Thyroid gland (tissue), 4 donors: ENCODE measurements around the gene DPP10.

Experiments
- POLR2A ChIP-seq, 2 donors: fragments of 450-650 bp; IDR thresholded peaks; one replicate each; pipeline ENCODE4 v1.6.1; 2017; ENCODE audit warnings: antibody characterized with exemption in 2 of 2, mild to moderate bottlenecking in 2 of 2, moderate library complexity in 1 of 2
- TF ChIP-seq, protein P1 (sequence below), 6 experiments: fragments of 200-600 bp in 3 of 6; fragments of 450-650 bp in 3 of 6; sonication (generic) in 3 of 6; IDR thresholded peaks; one replicate each; pipeline ENCODE4 v1.5.1; 2016 to 2019; ENCODE audit warnings: antibody characterized with exemption in 6 of 6, mild to moderate bottlenecking in 2 of 6, inconsistent platforms in 1 of 6, moderate library complexity in 1 of 6

DNA sequence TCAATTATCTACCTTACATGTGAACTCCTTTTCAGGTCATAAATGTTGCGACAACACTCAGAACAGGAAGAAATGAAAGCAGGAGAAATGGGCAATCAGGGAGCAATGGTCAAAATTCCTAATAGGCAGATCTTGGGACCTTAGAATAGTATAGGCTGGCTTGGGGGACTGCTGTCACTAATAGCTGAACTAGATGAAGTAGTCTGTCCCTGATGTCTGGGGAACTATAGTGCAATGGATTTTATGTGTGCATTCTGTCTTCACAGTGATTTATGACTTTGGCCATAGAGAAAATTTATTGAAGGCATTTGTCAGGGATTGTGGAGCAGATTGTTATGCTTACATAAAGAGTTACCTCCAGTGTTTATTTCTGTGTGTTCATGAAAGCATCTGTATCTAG is 6.1 kb upstream of the DPP10 start:
- TF ChIP-seq, protein P1, sequence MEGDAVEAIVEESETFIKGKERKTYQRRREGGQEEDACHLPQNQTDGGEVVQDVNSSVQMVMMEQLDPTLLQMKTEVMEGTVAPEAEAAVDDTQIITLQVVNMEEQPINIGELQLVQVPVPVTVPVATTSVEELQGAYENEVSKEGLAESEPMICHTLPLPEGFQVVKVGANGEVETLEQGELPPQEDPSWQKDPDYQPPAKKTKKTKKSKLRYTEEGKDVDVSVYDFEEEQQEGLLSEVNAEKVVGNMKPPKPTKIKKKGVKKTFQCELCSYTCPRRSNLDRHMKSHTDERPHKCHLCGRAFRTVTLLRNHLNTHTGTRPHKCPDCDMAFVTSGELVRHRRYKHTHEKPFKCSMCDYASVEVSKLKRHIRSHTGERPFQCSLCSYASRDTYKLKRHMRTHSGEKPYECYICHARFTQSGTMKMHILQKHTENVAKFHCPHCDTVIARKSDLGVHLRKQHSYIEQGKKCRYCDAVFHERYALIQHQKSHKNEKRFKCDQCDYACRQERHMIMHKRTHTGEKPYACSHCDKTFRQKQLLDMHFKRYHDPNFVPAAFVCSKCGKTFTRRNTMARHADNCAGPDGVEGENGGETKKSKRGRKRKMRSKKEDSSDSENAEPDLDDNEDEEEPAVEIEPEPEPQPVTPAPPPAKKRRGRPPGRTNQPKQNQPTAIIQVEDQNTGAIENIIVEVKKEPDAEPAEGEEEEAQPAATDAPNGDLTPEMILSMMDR (IDR thresholded peaks at IDR 0.05), result no peak
- TF ChIP-seq POLR2A (IDR thresholded peaks at IDR 0.05), result no peak
